Subcutaneous adipose tissue (tissue), 4 donors: ENCODE results near the gene PTN. TPM values are rescaled to one million over a fixed set of nuclear protein-coding genes. Genes with fewer than 3 reads are reported as not detected.

Experiments used
- total RNA-seq, 4 donors: library from RNA; depleted of rRNA; stranded (reverse); fragments of >200 nt; gene quantifications; one replicate each; pipeline ENCODE4 v1.1.0, GENCODE V29; 2016
- TF ChIP-seq, protein P1 (sequence below): fragments of 450-650 bp; IDR thresholded peaks from one replicate; pipeline ENCODE4 v1.5.1; 2016; ENCODE audit warnings: low read depth, mild to moderate bottlenecking, control low read depth, antibody characterized with exemption, moderate library complexity

PTN gene
- total RNA-seq, 4 donors from 2014 or later: 2.5 TPM; not detected in 3

DNA sequence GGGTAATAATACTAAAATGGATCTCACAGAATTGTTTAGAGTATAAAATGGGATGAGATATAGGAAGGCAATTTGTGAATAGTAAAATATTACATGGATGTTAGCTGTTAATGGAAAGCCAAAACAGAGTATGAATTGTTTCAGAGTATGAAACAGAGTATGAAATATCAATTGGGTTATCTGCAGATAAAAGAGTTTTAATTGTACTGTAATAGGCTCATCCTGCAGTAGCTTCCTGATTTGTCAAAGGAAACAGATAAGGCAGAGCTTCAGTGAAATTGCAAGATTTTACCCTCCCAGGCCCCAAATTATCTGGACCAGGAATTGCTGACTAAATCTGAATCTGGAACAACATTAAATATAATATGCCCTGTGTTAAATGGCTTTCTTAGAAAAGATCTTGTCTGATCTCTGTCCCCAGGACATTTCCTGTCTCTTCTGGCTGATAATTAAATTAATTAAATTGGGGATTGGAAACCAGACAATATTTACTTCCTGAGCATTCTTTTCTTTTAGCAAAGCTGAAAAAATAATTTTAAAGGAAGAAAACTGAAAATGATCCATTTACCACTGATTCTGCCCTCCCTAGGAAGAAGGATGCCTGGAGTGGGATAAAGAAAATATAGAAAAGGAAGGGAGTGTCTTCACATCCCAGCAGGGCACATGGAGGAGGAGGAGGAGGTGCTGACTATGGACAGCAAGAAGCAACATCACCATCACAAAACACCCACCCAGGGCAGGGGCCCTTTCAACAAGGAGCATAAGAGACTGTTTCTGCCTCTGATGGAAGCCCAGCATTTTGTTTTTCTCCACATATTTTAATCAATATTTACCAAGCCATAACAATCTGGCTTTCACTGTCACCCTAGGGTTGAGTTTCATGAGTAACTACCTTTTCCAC is 18.5 kb downstream of the PTN start:
- TF ChIP-seq, protein P1, sequence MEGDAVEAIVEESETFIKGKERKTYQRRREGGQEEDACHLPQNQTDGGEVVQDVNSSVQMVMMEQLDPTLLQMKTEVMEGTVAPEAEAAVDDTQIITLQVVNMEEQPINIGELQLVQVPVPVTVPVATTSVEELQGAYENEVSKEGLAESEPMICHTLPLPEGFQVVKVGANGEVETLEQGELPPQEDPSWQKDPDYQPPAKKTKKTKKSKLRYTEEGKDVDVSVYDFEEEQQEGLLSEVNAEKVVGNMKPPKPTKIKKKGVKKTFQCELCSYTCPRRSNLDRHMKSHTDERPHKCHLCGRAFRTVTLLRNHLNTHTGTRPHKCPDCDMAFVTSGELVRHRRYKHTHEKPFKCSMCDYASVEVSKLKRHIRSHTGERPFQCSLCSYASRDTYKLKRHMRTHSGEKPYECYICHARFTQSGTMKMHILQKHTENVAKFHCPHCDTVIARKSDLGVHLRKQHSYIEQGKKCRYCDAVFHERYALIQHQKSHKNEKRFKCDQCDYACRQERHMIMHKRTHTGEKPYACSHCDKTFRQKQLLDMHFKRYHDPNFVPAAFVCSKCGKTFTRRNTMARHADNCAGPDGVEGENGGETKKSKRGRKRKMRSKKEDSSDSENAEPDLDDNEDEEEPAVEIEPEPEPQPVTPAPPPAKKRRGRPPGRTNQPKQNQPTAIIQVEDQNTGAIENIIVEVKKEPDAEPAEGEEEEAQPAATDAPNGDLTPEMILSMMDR: no peak

DNA sequence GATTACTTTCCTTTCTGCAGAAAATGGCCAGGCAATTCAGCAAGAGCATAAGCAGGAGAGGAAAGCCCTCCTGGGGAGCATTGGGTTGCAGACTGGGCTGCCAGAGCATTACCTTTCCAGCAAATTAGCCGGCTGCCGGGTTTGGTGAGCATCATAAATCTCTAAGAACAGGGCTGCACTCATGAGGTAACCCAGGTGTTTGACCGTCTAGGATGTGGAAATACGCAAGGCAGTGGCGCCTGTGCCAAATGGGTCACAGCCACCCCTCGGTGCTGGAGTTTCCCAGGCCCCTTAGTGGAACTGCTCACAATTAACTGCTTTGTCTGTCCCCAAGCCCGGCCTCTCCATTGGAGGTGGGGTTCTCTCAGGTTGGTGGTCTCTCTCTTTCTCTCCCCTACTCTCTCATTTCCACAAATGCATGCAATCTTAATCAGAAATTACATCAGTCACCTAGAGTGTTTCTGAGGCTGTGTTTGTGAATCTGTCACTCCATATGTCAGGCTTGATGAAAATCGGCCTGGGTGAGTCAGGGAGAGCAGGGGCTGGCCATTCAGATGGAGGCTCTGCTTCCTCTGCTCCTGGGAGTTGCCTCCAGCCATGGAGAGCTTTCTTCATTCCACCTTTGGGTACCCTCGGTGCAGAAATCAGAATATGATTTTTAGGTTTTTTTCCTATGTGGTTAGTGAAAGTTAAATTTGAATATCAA is 26.7 kb downstream of the PTN start:
- TF ChIP-seq, protein P1: no peak

DNA sequence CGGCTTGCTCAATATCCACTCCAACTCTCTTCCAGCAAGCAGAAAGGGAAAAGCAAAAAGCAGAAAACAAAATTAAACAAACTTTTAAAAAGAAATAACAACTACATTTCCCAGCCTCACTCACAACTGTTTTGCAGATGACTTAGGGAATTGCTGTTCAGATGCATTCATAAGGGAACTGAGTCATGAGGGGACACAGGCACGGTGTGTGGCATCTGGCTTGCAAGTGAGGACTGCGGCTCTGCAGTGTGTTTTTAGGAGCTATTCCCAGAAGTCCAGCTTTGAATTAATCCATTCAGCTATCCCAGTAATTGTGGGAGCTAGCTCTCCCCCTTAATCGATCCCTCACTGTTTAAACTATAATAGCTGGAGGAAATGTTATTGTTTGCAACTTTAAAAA is 30.3 kb downstream of the PTN start:
- TF ChIP-seq, protein P1: no peak

DNA sequence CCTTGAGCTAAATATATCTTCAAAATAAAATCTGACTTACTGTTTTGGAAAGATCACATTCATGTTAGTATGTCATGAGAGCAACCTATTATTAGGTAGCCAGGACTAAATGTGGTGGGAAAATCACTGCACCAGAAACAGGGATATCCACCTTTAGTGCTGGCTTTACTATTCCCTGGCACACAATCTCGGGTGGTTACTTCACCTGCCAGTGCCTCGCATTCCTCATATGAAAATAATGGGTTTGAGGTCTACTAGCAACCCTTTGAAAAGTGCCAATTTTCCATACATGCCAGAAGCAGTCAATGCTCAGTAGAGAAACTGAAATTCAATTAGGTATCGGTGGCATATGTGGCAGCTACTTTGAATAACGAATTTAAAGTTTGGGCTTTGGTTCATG is 36.8 kb downstream of the PTN start:
- TF ChIP-seq, protein P1: no peak

DNA sequence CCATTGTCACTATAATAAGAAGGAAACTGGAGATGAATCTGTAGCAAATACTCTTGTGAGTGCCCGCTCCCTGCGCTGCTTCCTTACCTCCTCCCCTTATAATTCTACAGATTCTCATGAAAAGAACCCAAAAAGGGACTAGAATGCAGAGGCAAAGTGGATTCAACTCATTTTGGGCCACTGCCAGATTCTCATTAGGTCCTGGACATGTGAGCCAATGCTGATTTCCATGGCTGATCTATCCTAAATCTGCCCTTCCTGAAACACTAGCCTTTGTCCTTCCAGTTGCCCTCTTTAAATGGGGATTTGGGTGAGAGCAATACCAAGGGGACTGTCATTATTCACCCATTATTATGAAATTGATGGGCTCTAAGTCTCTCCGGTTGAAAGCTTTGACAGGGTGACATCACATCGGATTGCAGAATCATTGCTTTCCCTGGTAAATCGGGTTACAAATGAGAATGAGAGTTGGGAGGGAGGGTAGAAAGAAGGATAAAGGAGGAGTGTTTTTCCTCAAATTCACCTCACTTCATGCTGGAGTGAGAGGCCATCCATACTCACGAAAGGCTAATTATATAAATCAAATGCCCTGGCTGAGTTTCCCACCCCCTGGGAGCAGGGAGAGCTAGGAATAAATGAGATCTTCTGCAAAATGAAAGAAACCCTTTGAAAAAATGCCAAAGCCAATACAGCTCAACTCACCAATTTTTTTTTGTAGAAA is 37.5 kb downstream of the PTN start:
- TF ChIP-seq, protein P1: no peak

DNA sequence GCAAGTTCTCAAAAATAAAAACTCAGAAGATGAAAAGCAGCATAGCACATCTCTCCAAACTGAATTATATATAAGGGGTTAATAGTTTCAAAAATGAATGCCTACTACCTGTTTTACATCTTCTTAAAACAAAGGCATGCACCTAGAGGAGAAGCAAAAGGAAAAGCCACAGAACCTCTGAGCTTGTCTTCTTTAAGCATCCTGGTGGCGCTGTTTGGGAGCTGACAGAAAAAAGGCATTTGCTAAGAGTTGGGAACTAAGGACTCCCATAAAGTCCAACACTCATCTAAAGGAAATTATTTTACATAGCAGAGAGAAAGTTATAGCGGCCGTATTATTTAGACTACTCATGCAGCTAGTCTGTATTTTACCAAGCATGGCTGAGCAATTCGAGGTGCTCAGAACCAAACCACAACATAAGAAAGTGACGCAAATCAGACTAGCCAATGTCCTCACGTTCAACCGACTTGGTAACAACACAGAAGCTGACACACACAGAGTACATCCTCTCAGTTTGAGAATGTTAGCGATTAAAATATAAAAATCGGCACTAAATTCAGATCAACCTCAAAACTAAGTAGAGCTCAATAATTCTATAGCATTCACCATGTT is 38.8 kb downstream of the PTN start:
- TF ChIP-seq, protein P1: no peak
